Stimulated activated CD8-positive, alpha-beta memory T cell treated with anti-CD3 and anti-CD28 coated beads, Interleukin-12 subunit alpha, Interleukin-12 subunit beta, amount 100 ng/mL, for 24 hours (primary cell): ENCODE results near the gene C6orf163.
A peak's percentile ranks its signal among the peaks of the same experiment; 100 is the strongest.

Experiments
- DNase-seq: peaks from one replicate; pipeline ENCODE4 v3.0.0-alpha.2; 2020; ENCODE audit errors: extremely low read depth

Gene C6orf163

GRCh38 chr6:87357479-87358196, 13.0 kb downstream of the C6orf163 start:
- DNase-seq = no peak

- DNase-seq = no peak
Measured at GRCh38 chr6:87364602-87365252, 20.1 kb downstream of the C6orf163 start.

GRCh38 chr6:87366072-87366827, 21.6 kb downstream of the C6orf163 start:
- DNase-seq = no peak

- DNase-seq = no peak
Measured at GRCh38 chr6:87366899-87367298, 22.3 kb downstream of the C6orf163 start.

- no peak for DNase-seq
Measured at GRCh38 chr6:87373377-87373776, 28.8 kb downstream of the C6orf163 start.

GRCh38 chr6:87375315-87375714, 30.7 kb downstream of the C6orf163 start:
- DNase-seq = no peak

GRCh38 chr6:87376643-87377042, 32.0 kb downstream of the C6orf163 start:
- DNase-seq = no peak

GRCh38 chr6:87378947-87379346, 34.3 kb downstream of the C6orf163 start:
- no peak for DNase-seq

GRCh38 chr6:87382861-87383260, 38.2 kb downstream of the C6orf163 start:
- DNase-seq = no peak

GRCh38 chr6:87384038-87384437, 39.4 kb downstream of the C6orf163 start:
- DNase-seq = no peak

GRCh38 chr6:87384449-87384848, 39.8 kb downstream of the C6orf163 start:
- DNase-seq = no peak

GRCh38 chr6:87391334-87391733, 46.7 kb downstream of the C6orf163 start:
- no peak for DNase-seq

GRCh38 chr6:87393026-87393622, 48.5 kb downstream of the C6orf163 start:
- DNase-seq = no peak

GRCh38 chr6:87395431-87395830, 50.8 kb downstream of the C6orf163 start:
- no peak for DNase-seq

- no peak for DNase-seq
Measured at GRCh38 chr6:87396595-87397392, 52.2 kb downstream of the C6orf163 start.

- DNase-seq = no peak
Measured at GRCh38 chr6:87397656-87398055, 53.0 kb downstream of the C6orf163 start.

GRCh38 chr6:87401832-87402231, 57.2 kb downstream of the C6orf163 start:
- DNase-seq = no peak

- DNase-seq = no peak
Measured at GRCh38 chr6:87407561-87407900, 62.9 kb downstream of the C6orf163 start.

- peak; percentile 48 for DNase-seq
Measured at GRCh38 chr6:87407901-87408720, 63.5 kb downstream of the C6orf163 start, which contains the start of gene CFAP206. TSS of gene CFAP206 (plus strand) at chr6:87407972. CDS start at chr6:87409840, 1,868 bp downstream.

GRCh38 chr6:87408721-87409155, 64.1 kb downstream of the C6orf163 start:
- DNase-seq = no peak
